Colonic mucosa (tissue), 4 donors: ENCODE results near the gene PLD2. TPM values are rescaled to one million over a fixed set of nuclear protein-coding genes. Genes with fewer than 3 reads are reported as not detected.
"Not testable (repeated sequence)": the region's sequence is repeated elsewhere in the genome, so short reads cannot be mapped to it uniquely, and the experiment has no call there.

Experiments used
- DNase-seq: peaks from one replicate; pipeline ENCODE4 v3.0.0-alpha.2; 2020
- H3K27ac ChIP-seq: fragments of 200-600 bp; one replicate; pipeline ENCODE4 v1.8.0; 2021
- H3K27me3 ChIP-seq: fragments of 200-600 bp; one replicate; pipeline ENCODE4 v1.8.0; 2021
- H3K36me3 ChIP-seq: fragments of 200-600 bp; one replicate; pipeline ENCODE4 v1.8.0; 2021
- H3K4me1 ChIP-seq: fragments of 200-600 bp; one replicate; pipeline ENCODE4 v1.8.0; 2021; ENCODE audit warnings: mild to moderate bottlenecking
- H3K4me3 ChIP-seq: fragments of 200-600 bp; one replicate; pipeline ENCODE4 v1.8.0; 2021
- H3K9ac ChIP-seq, 2 donors: one replicate each; pipeline ENCODE4 v1.7.0; 2013; ENCODE audit warnings: control low read depth in 2 of 2, low read depth in 2 of 2, low read length in 2 of 2
- H3K9me3 ChIP-seq: fragments of 200-600 bp; one replicate; pipeline ENCODE4 v1.8.0; 2021
- intact Hi-C: fragments of 100-400 bp; cut with DNase I; formaldehyde crosslinking; loops from one replicate; pipeline ENCODE4 v1.14.1; 2022
- total RNA-seq, 2 donors: library from RNA; stranded (reverse); fragmentation: NEBNext Ultra II Directional in 1 of 2; extraction: Animal tissue kit (Norgen Biotek cat#: 25700) in 1 of 2; gene quantifications; one replicate each; pipeline ENCODE4 v1.2.1, GENCODE V29; 2021
- TF ChIP-seq, protein P1 (sequence below): fragments of 200-600 bp; IDR thresholded peaks from one replicate; pipeline ENCODE4 v1.8.0; 2022; ENCODE audit warnings: antibody characterized with exemption, mild to moderate bottlenecking
- donor health status: healthy.
- donor health status: DM: no; HTN: no; CAD: no.
- donor health status: DM: no; HTN: no; CAD: no.

PLD2 gene
- total RNA-seq, 2 donors from 2014 or later: 18.8 to 28.3 TPM

DNA sequence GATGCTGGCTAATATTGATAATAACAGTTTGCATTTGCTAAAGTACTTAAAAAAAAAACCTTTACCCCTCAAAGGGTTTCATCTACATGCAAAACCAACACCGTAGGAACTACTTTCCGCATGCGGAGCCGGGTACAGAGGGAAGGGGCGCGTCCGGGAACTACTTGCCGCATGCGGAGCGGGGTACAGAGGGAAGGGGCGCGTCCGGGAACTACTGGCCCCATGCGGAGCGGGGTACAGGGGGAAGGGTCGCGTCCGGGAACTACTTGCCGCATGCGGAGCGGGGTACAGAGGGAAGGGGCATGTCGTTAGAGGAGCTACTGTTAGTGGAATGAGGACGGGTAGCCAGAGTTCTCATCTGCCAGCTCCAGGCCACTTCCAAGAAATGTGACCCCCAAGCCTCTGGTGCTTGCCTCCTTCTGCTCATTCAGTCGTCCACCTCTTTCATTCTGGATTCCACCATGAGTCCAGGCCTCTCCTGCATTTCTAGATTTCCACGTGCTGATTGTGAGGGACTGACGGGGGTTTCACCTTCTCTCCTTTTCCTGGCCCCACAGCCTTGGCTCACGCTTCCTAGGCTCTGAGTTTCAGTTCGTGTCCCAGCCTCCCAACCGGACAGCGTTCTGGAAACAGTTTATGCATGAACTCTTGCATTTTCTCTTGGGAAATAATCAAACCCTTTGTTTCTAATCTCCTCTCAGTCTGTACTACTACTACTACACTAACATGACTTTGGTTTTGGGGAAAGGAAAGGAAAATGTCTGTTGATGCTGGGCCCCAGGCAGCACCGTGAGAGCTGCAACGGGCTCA, 53.1 kb downstream of the PLD2 start:
- Histone ChIP-seq H3K9ac (no peak overlapping the region), H3K27me3 (no peaks in the 10 kb centered on the region), H3K36me3 (no peaks in the 10 kb centered on the region), H3K4me3 (no peak overlapping the region), H3K27ac (no peak overlapping the region), H3K9me3 (no peaks in the 10 kb centered on the region), H3K4me1 (peaks cover 6% of the 10 kb centered on the region)
- intact Hi-C loops: no loop called here
- no peak for DNase-seq
- TF ChIP-seq, protein P1, sequence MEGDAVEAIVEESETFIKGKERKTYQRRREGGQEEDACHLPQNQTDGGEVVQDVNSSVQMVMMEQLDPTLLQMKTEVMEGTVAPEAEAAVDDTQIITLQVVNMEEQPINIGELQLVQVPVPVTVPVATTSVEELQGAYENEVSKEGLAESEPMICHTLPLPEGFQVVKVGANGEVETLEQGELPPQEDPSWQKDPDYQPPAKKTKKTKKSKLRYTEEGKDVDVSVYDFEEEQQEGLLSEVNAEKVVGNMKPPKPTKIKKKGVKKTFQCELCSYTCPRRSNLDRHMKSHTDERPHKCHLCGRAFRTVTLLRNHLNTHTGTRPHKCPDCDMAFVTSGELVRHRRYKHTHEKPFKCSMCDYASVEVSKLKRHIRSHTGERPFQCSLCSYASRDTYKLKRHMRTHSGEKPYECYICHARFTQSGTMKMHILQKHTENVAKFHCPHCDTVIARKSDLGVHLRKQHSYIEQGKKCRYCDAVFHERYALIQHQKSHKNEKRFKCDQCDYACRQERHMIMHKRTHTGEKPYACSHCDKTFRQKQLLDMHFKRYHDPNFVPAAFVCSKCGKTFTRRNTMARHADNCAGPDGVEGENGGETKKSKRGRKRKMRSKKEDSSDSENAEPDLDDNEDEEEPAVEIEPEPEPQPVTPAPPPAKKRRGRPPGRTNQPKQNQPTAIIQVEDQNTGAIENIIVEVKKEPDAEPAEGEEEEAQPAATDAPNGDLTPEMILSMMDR: no peak

DNA sequence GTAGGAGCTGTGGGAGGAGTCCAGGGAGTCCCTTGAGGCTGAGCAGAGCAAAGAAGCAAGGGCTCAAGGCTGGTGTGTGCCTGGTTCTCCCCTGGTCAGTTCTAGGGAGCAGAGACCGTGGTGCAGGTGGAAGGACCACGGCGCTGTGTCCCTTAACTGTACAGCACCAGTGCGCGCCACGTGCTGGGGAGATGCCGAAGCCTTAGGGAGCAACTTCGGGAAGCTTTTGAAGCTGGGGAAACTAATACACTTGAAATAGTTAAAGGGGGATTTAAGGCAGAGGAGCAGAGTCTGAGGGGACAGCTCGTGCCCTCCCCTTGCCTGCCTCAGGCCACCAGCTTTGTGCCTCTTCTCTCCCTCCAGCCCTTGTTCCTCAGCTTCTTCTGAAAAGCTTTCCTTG, 53.7 kb downstream of the PLD2 start:
- TF ChIP-seq, protein P1: no peak
- peaks cover 6% of the 10 kb centered on the region for H3K4me1 ChIP-seq
- intact Hi-C loops: no loop called here
- H3K36me3 ChIP-seq: no peaks in the 10 kb centered on the region
- no peaks in the 10 kb centered on the region for H3K9me3 ChIP-seq
- H3K9ac ChIP-seq: no peak overlapping the region
- DNase-seq: no peak
- no peaks in the 10 kb centered on the region for H3K27me3 ChIP-seq
- H3K4me3 ChIP-seq: no peak overlapping the region
- no peak overlapping the region for H3K27ac ChIP-seq

DNA sequence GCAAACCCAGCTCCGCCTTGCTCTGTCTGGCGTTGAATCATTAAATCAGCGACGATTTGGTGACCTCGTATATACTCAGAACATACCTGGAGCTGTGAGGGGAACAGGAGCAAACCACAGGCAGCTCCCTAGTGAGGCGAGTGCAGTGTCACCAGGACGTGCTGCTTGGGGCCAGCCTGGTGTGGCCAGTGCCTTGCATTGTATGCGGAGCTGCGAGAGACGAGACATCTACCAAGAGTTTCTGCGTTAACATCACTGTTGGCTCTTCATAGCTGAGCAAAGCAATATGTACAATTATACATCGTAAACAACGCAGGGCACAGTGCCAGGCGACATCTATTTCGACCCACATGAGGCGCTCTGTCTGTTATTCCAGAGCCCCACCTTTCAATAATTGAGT, 54.1 kb downstream of the PLD2 start:
- TF ChIP-seq, protein P1: no peak
- H3K9me3 ChIP-seq: no peaks in the 10 kb centered on the region
- H3K27me3 ChIP-seq: no peaks in the 10 kb centered on the region
- no peak overlapping the region for H3K9ac ChIP-seq
- H3K36me3 ChIP-seq: no peaks in the 10 kb centered on the region
- no peak overlapping the region for H3K27ac ChIP-seq
- peaks cover 6% of the 10 kb centered on the region for H3K4me1 ChIP-seq
- intact Hi-C loops: no loop called here
- no peak for DNase-seq
- no peak overlapping the region for H3K4me3 ChIP-seq

DNA sequence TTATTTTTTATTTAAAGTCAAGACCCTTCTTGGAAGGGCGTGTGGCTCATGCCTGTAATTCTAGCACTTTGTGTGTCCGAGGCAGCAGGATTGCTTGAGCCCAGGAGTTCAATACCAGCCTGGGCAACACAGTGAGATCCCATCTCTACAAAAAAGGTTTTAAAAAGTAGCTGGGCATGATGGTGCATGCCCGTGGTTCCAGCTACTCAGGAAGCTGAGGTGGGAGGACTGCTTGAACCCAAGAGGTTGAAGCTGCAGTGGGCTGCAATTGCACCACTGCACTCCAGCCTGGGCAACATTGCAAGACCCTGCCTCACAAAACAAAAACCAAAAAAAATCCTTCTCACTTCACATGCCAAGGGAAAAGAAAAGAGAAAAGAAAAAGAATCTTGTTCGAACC, 55.8 kb downstream of the PLD2 start:
- Histone ChIP-seq H3K27ac (no peak overlapping the region), H3K4me1 (peaks cover 6% of the 10 kb centered on the region), H3K9ac (no peak overlapping the region), H3K27me3 (no peaks in the 10 kb centered on the region), H3K4me3 (no peak overlapping the region), H3K36me3 (no peaks in the 10 kb centered on the region), H3K9me3 (no peaks in the 10 kb centered on the region)
- TF ChIP-seq, protein P1: no peak
- intact Hi-C loops: no loop called here
- no peak for DNase-seq

DNA sequence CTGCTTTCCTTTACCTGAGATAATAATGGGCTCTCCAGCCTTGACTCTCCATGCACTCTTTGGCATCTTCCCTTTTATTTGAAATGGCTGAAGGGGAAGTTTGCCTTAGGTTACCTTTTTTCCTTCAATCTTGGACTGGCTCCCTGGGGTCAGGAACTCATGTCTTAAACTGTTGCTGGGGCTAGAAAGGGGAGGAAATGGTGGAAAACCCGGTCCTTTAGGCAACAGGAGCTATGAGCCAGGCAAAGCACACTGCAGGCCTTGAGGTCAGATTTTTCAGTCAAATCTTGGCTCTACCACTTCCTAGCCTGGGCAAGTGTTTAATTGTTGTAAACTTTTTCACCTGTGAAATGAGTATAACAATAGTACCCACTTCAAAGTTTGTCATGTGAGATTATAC, 56.4 kb downstream of the PLD2 start:
- no peak overlapping the region for H3K4me3 ChIP-seq

DNA sequence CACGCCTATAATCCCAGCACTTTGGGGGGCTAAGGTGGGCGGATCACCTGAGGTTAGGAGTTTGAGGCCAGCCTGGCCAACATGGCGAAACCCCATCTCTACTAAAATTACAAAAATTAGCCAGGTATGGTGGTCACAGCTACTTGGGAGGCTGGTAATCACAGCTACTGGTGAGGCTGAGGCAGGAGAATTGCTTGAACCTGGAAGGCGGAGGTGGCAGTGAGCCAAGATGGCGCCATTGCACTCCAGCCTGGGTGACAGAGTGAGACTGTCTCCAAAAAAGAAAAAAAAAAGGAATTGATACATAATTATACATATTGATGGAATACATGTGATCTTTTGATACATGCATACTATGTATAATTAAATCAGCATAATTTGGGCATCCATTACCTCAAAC, 60.6 kb downstream of the PLD2 start:
- H3K4me3 ChIP-seq, H3K9ac ChIP-seq, H3K27ac ChIP-seq, H3K9me3 ChIP-seq, H3K4me1 ChIP-seq, H3K36me3 ChIP-seq, DNase-seq, H3K27me3 ChIP-seq, intact Hi-C loops: not testable (repeated sequence)

More for the DNA sequence above, 56.4 kb downstream of the PLD2 start:
- TF ChIP-seq, protein P1: no peak
- peaks cover 1% of the 10 kb centered on the region for H3K4me1 ChIP-seq
- no peak overlapping the region for H3K27ac ChIP-seq
- H3K9ac ChIP-seq: no peak overlapping the region
- DNase-seq: no peak
- no peaks in the 10 kb centered on the region for H3K9me3 ChIP-seq
- H3K27me3 ChIP-seq: no peaks in the 10 kb centered on the region
- no peaks in the 10 kb centered on the region for H3K36me3 ChIP-seq
- intact Hi-C loops: no loop called here

DNA sequence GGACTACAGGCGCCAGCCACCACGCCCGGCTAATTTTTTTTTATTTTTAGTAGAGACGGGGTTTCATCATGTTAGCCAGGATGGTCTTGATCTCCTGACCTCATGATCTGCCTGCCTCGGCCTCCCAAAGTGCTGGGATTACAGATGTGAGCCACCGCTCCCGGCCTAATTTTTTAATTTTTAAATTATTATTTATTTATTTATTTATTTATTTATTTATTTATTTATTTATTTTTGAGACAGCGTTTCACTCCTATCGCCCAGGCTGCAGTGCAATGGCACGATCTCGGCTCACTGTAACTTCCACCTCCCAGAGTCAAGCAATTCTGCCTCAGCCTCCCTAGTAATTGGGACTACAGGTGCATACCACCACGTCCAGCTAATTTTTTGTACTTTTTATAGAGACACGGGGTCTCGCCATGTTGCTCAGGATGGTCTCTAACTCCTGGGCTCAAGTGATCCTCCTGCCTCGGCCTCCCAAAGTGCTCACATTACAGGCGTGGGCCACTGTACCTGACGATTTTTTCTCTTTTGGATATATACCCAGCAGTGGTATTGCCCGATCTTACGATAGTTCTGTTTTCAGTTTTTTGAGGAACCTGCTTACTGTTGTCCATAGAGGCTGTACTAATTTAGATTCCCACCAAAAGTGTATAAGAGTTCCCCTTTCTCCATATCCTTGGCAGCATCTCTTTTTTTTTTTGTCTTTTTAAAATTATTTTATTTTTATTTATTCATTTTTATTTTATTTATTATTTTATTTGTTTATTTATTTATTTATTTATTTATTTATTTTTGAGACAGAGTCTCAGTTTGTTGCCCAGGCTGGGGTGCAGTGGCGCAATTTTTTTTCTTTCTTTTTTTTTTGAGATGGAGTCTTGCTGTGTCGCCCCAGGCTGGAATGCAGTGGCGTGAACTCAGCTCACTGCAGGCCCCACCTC, 62.4 kb downstream of the PLD2 start:
- H3K9ac ChIP-seq, DNase-seq, intact Hi-C loops, H3K4me1 ChIP-seq, H3K27ac ChIP-seq, H3K4me3 ChIP-seq, H3K27me3 ChIP-seq, H3K9me3 ChIP-seq, H3K36me3 ChIP-seq: not testable (repeated sequence)
